Panc1 (cell line): Measurements from ENCODE around the gene NKX1-2. TPM values are rescaled to one million over a fixed set of nuclear protein-coding genes. Genes with fewer than 3 reads are reported as not detected.

ENCODE experiments used
- ATAC-seq: fragments of 200-7000 bp; cut with Tn5 transposase; 2 replicates; pipeline ENCODE4 v1.9.1; 2020; ENCODE audit warnings: mild to moderate bottlenecking, moderate library complexity
- BruUV-seq: library from RNA; stranded (reverse); fragments of 400-500 nt; replicated peaks from 2 replicates; lab custom pipeline; 2021; lab: Mats Ljungman, UMichigan
- CTCF ChIA-PET: fragments of 300-600 bp; sonication (Branson Sonifier 250); formaldehyde crosslinking; loops from one replicate; lab custom pipeline; 2022; ENCODE audit warnings: antibody characterized with exemption; lab: Charles Lee
- POLR2A ChIA-PET: fragments of 300-600 bp; sonication (Branson Sonifier 250); formaldehyde crosslinking; loops from one replicate; lab custom pipeline; 2022; ENCODE audit warnings: antibody characterized with exemption; lab: Charles Lee
- DNase-seq: peaks from one replicate; pipeline ENCODE4 v3.0.0-alpha.2; 2010; ENCODE audit warnings: low read depth, low spot score
- H3K27ac ChIP-seq: 2 replicates; pipeline ENCODE4 v1.5.1; 2011; ENCODE audit warnings: mild to moderate bottlenecking, low read length, inconsistent platforms
- H3K27me3 ChIP-seq: fragments of 200-500 bp; sonication (Bioruptor generic); 2 replicates; pipeline ENCODE4 v1.6.0; 2014; ENCODE audit warnings: low read length, inconsistent platforms; ENCODE audit not compliant: control insufficient read depth, insufficient read depth
- H3K36me3 ChIP-seq: fragments of 200-500 bp; sonication (Bioruptor generic); 2 replicates; pipeline ENCODE4 v1.5.1; 2014; ENCODE audit warnings: inconsistent platforms, mild to moderate bottlenecking, low read length, moderate library complexity; ENCODE audit not compliant: control insufficient read depth, insufficient read depth
- H3K4me1 ChIP-seq: 2 replicates; pipeline ENCODE4 v1.5.1; 2011; ENCODE audit warnings: inconsistent platforms, mild to moderate bottlenecking, low read length, moderate library complexity; ENCODE audit not compliant: control insufficient read depth, insufficient read depth
- H3K4me3 ChIP-seq, 2 experiments: 2 replicates each; pipeline ENCODE4 v1.5.1; 2011 to 2012; ENCODE audit warnings: low read depth in 2 of 2, low read length in 2 of 2, mild to moderate bottlenecking in 2 of 2, inconsistent platforms in 1 of 2, moderate library complexity in 1 of 2
- H3K9me3 ChIP-seq: fragments of 200-500 bp; sonication (Bioruptor generic); 2 replicates; pipeline ENCODE4 v1.5.1; 2014; ENCODE audit warnings: low read depth, mild to moderate bottlenecking, inconsistent platforms, low read length, moderate library complexity; ENCODE audit not compliant: control insufficient read depth, insufficient read depth
- CTCF ChIP-seq: fragments of 450-650 bp; IDR thresholded peaks from 2 replicates; pipeline ENCODE4 v1.5.1; 2017; ENCODE audit warnings: mild to moderate bottlenecking
- POLR2AphosphoS5 ChIP-seq: IDR thresholded peaks from 2 replicates; pipeline ENCODE4 v1.6.1; 2012; ENCODE audit warnings: mild to moderate bottlenecking, low read depth, low read length, moderate library complexity
- REST ChIP-seq, 2 experiments: IDR thresholded peaks; 2 replicates each; pipeline ENCODE4 v1.6.1; 2011 to 2012; ENCODE audit warnings: low read depth in 2 of 2, control low read depth in 1 of 2, low read length in 1 of 2, mild to moderate bottlenecking in 1 of 2, moderate library complexity in 1 of 2; ENCODE audit not compliant: insufficient read depth in 1 of 2
- SIN3A ChIP-seq: IDR thresholded peaks from 2 replicates; pipeline ENCODE4 v1.6.1; 2012; ENCODE audit warnings: low read depth, mild to moderate bottlenecking, low read length, moderate library complexity, borderline replicate concordance; ENCODE audit not compliant: insufficient read depth
- TCF7L2 ChIP-seq: IDR thresholded peaks from 2 replicates; pipeline ENCODE4 v1.6.1; 2011; ENCODE audit warnings: mild to moderate bottlenecking, low read depth, low read length, inconsistent platforms
- in situ Hi-C: cut with HindIII; loops from 2 replicates; pipeline ENCODE4 v1.10.0; 2016; ENCODE audit warnings: low sequenced_read_pairs, low pct_unique_long_range_greater_than_20kb
- intact Hi-C: fragments of 100-400 bp; cut with micrococcal nuclease; formaldehyde crosslinking; loops from one replicate; pipeline ENCODE4 v1.10.0; 2022; ENCODE audit not compliant: unreplicated experiment
- total RNA-seq: library from RNA; stranded (reverse); gene quantifications from one replicate; pipeline ENCODE4 v1.2.1, GENCODE V29; 2021; ENCODE audit not compliant: unreplicated experiment

NKX1-2 gene
- total RNA-seq, 1 experiment from 2014 or later, result 0.15 TPM

- Histone ChIP-seq H3K27me3 (no peaks in the 10 kb centered on the region), H3K27ac (no peak overlapping the region), H3K4me3 (no peak overlapping the region), H3K36me3 (no peaks in the 10 kb centered on the region), H3K9me3 (no peaks in the 10 kb centered on the region), H3K4me1 (peaks cover 8% of the 10 kb centered on the region)
- DNase-seq, result no peak
- intact Hi-C loops, result no loop called here
- ATAC-seq, result no peak
- no TSS peak for BruUV-seq
- ChIA-PET CTCF (no interaction called here), POLR2A (no interaction called here)
- no peak for TF ChIP-seq POLR2AphosphoS5
- TF ChIP-seq CTCF, result no peak
- TF ChIP-seq TCF7L2, result no peak
- TF ChIP-seq SIN3A, result no peak
- no peak for TF ChIP-seq REST (IDR thresholded peaks at IDR 0.05; ENCODE audit: insufficient read depth in 1 of 2, low read depth in 2 of 2, low read length in 1 of 2)
- in situ Hi-C loops, result no loop called here
These were observed 17.3 kb upstream of the NKX1-2 start for GRCh38 chr10:124467165-124467564.

- ChIA-PET POLR2A (no interaction called here), CTCF (no interaction called here)
- TF ChIP-seq CTCF (no peak), POLR2AphosphoS5 (no peak), SIN3A (no peak), TCF7L2 (no peak), REST (IDR thresholded peaks at IDR 0.05; ENCODE audit: insufficient read depth in 1 of 2, low read depth in 2 of 2, low read length in 1 of 2) (no peak)
These were observed 16.1 kb upstream of the NKX1-2 start for GRCh38 chr10:124465777-124466488.

More at GRCh38 chr10:124465777-124466488, 16.1 kb upstream of the NKX1-2 start:
- in situ Hi-C loops, result no loop called here
- ATAC-seq, result no peak
- Histone ChIP-seq H3K4me1 (peaks cover 7% of the 10 kb centered on the region), H3K36me3 (no peaks in the 10 kb centered on the region), H3K27ac (no peak overlapping the region), H3K27me3 (no peaks in the 10 kb centered on the region), H3K9me3 (no peaks in the 10 kb centered on the region), H3K4me3 (no peak overlapping the region)
- no peak for DNase-seq
- BruUV-seq, result no TSS peak
- intact Hi-C loops, result no loop called here
